HG03354 (cell line): ENCODE results near the gene UVSSA.
"Not testable (repeated sequence)": the region's sequence is repeated elsewhere in the genome, so short reads cannot be mapped to it uniquely, and the experiment has no call there.

Experiments used
- ATAC-seq: cut with Tn5 transposase; IDR thresholded peaks from one replicate; pipeline ENCODE4 v1.9.1; 2021; ENCODE audit warnings: mild to moderate bottlenecking; ENCODE audit not compliant: unreplicated experiment, poor library complexity, severe bottlenecking

Gene UVSSA

DNA sequence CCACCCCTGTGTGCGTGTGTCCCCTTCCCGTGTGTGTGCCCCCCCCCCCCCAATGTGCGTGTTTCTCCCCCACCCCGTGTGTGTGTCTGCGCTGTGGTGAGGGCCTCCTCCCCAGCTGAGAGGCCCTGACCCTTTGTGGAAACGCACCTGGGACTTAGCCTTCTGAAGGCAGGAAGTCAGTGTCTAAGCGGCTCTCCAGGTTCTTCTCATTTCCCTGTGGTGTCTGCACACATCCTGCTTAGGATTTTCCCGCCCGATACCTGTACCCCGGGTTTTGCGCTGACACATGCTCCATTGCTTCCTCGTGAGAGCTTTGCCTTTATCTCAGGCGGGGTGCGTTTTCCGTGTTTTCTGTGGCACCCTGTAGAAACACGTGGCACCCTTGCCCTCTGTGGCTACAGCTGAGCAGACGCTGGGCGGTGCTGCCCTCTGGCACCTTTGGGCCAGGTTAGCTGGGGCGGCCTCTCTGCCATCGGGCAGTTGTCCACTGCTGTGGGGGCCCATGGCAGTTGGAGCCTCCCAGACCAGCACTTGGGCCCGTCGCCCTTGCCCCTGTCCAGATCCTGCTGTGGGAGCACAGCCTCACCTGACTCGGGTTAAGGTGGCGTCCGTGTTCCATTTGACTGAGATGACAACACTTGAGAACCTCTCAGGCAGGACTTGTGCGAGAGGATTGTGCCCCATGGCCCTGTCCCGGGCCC is 31.0 kb upstream of the UVSSA start:
- no peak for ATAC-seq

- no peak for ATAC-seq
Observed at GRCh38 chr4:1316537-1317168, 30.4 kb upstream of the UVSSA start.

GRCh38 chr4:1317177-1318045 is 29.6 kb upstream of the UVSSA start:
- no peak for ATAC-seq

GRCh38 chr4:1318046-1318375 is 29.0 kb upstream of the UVSSA start:
- no peak for ATAC-seq

DNA sequence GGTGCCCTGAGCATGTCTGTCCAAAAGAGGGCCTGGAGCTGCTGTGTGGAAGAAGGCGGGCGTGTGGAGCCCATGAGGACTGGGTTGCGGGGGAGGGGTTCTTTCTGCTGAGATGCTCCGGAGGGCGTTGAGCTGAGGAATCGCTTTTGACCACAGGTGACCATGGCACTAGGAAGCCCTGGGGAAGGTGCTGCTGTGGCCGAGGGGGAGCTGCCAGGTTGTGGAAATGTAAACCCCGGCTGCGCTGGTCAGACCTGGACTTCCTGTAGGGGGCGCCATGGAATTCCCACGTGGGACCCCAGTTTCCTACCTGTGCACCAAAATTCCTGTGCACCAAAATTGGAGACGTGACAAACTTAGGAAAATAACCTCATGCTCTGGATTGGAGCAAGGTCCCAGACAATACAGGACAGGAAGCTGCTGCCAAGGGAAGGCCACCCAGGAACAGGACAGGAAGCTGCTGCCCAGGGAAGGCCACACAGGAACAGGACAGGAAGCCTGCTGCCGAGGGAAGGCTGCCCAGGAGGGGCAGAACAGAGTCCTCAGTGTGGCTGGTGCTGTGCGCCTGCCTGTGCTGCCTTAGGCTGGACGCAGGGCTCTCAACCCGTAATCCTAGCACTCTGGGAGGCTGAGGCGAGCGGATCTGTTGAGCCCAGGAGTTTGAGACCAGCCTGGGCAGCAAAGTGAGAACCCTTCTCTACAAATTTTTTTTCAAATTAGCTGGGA is 28.4 kb upstream of the UVSSA start:
- ATAC-seq: no peak

DNA sequence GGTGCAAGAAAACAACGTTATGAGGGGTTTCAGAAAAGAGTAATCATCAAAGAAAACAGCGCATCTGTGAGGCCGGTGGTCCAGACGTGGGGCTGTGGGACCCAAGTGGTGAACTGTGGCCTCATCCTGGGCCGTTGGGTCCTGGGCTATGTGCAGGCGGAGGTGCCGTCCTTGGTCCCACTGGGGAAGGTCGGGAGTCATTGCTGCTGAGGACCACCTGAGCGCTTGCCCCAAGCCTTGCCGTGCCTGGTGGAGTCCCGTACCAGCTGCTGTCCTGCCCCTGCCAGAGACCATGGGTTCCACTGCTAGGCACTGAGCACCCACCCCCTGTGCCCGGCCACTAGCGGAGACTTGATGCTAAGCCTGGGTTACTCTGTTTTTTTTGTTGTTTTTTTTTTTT is 25.5 kb upstream of the UVSSA start:
- no peak for ATAC-seq

DNA sequence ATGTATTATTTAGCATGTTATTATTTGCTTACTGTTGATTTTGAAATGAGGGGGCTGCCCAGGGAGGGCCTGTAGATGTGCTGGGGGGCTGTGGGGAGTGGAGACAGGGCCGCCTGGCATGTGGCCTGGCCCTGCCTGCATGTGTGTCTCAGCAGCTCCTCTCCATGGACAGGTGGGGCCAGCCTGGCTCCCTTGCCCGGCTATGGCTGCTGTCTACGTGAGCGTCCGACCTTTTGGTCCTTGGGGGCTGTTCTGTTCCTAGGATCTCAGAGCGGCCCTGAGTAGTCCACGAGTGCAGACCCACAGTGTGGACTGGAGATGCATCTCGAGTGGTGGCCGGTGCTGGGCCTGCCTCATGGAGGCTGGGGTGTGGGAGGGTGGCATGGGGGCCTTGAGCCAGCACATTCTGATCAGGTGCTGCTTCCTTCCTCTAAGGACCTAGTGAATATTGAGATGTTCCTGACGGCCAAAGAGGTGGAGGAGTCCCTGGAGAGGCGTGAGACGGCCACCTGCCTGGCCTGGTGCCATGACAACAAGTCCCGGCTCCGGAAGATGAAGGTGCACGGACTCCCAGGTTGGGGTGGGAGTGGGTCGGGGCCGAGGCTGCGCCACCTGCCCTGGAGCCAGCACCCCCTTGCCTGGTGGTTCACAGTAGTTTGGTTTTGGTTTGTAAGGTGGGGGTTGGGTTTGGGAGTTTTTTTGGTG is 24.9 kb upstream of the UVSSA start:
- ATAC-seq: no peak

DNA sequence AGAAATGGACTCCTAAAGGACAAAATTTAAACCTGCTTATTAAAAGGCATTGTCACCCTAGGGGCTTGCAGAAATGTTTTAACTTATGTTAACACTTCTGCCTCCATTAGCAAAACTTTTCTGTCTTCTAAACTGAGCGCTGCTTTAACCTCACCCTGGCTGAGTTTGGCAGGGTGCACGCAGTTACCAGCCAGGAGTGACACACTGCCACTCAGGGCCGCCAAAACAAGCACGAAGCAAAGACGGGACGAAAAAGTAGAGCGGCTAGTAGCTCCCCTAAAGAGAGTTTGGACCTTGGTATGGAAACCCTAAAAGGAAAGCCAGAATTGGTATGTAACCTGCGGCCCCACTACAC is 23.8 kb upstream of the UVSSA start:
- ATAC-seq: no peak

DNA sequence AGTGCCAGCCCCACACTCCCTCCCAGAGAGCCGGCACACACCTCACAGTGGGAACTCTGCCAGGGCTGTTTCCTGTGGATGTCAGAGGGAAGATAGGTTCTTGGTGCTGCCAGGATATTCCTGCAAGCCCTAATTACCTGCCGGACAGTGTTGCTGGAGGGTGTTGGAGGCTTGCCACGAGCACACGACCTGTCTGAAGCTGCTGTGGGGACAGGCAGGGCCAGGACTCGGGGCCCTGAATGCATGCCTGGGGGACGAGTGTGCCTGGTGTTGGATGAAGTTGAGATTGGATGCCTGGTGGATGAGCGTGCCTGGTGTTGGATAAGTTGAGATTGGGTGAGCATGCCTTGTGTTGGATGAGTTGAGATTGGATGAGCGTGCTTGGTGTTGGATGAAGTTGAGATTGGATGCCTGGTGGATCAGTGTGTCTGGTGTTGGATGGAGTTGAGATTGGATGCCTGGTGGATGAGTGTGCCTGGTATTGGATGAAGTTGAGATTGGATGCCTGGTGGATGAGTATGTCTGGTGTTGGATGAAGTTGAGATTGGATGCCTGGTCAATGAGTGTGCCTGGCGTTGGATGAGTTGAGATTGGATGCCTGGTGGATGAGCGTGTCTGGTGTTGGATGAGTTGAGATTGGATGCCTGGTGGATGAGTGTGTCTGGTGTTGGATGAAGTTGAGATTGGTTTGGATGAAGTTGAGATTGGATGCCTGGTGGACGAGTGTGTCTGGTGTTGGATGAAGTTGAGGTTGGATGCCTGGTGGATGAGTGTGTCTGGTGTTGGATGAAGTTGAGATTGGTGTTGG is 23.2 kb upstream of the UVSSA start:
- no peak for ATAC-seq

GRCh38 chr4:1324443-1325175 is 22.4 kb upstream of the UVSSA start:
- not testable (repeated sequence) for ATAC-seq

GRCh38 chr4:1325176-1325480 is 21.9 kb upstream of the UVSSA start:
- ATAC-seq: no peak

- ATAC-seq: no peak
Observed at GRCh38 chr4:1325681-1326635, 21.1 kb upstream of the UVSSA start.

DNA sequence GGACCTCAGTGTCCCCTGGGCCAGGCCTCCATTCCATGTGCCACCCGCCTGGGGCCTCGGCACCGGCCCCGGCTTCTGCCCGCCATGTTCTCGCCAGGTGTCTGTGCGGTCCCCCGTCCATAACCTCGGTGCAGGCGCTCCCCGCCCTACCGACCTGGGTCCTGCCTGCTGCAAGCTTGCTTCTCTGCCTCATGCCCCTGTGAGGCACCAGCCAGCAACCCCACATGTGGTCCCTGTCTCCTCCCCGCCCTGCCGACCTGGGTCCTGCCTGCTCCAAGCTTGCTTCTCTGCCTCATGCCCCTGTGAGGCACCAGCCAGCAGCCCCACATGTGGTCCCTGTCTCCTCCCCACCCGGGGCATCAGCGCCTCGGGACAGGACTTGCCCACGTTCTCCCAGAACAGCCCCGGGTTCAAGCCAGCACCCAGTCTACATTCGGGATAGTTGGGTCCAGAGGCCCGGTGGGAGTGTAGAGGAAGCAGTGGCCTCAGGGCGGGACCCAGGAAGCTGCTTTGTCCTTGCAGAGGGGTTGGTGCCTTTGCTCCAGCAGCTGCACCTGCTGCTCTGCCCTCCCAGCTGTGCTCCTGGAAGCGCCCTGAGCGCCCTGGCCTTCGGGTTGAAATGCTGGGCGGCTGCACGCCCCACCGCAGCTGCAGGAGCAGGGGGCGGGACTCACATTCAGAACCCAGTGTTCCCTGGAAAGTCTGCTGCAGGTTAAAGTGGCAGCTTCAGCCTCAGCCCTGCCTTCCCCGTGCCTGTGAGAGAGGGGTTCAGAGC is 20.1 kb upstream of the UVSSA start:
- ATAC-seq: no peak

DNA sequence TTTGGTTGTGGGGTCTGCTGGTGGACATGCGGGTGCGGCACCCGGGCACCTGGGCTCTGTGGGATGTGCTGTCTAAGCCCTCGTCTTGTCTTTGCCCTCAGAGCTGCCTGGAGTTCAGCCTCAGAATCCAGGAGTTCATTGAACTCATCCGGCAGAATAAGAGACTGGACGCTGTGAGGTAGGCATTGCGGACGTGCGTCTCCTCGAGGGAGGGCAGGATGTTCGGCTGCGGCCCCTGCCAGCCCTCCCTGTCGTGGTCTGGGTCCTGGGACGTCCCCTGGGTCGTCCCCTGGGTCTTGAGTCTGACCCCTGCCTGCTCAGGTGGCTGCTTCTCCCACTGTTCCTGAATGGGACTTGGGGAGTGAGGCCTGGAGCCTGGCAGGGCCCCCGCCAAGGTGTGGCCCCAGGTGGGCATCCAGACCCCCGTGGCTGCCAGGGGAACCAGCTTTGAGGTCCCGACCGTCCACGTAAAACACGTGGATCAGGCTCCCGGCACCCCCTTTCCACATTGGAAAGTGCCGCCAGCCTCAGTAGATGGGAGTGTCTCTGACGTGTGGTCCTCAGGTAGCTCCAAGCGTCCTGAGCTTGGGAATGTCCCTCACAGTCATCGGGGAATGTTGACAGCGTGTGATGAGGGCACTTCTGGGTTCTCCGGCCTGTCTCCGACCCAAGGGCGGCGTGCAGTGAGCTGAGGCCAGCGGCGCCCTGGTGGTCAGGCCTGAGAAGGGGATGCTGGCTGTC is 19.3 kb upstream of the UVSSA start:
- ATAC-seq: no peak

DNA sequence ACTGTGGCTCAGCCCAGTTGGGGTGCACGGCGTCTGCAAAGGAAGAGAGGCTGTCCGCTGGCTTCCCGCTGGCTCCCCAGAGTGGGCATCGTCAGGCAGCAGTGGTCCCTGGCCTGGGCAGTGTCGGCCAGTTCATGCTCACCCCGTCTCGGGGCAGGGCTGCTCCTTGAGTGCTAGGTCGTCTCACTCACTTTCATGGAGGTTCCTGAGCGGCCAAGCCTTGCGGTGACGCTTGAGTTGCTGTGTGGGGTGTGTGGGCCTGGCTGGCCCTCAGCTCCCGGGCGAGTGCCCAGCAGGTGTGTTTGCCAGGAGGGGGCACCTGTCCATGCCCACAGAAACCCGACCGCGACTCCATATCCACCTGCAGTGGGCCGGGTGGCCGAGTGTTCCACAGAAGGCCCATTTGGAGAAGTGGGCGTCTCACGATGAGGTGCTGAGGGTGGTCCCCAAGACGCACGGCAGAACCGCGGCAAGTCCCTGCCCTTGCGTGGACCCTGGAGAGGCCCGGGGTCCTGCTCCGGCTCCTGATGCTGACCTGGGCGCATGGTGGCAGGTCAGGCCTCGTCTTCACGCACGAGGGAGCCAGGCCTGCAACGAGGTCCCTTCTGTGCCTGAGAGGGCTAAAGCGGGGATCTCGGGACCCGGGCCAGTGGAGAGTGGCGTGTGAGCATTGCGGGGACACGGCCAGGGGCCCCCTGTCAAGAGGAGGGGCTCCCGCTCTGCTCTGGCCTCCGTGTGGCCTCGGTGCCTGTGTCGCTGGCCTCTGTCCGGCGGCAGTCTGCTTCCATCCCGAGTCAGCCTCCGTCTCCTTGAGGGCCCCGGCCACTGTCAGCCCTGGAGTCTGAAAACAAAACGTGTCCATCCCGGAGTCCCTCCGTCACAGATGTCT is 18.5 kb upstream of the UVSSA start:
- no peak for ATAC-seq
